NCI-H526 (cell line): ENCODE data around the gene SEMA3G.
A peak's percentile ranks its signal among the peaks of the same experiment; 100 is the strongest.

Experiments used
- DNase-seq, 2 experiments: peaks; one replicate each; lab custom pipeline; 2025; lab: John Stamatoyannopoulos, UW

SEMA3G gene

GRCh38 chr3:52444860-52445793, at the start of gene SEMA3G:
TSS of gene SEMA3G (minus strand) at chr3:52445103. CDS start at chr3:52445027, 76 bp downstream.
- DNase-seq, result peak; percentile 62 to 93

GRCh38 chr3:52494445-52494844, 49.5 kb upstream of the SEMA3G start:
- DNase-seq, result peak in 1 of 2 experiments; percentile 29

- DNase-seq, result no peak
These were observed 48.5 kb upstream of the SEMA3G start for GRCh38 chr3:52493232-52494017.

- DNase-seq, result no peak
These were observed 47.2 kb upstream of the SEMA3G start for GRCh38 chr3:52492059-52492458.

GRCh38 chr3:52490939-52491526, 46.1 kb upstream of the SEMA3G start:
- DNase-seq, result no peak

GRCh38 chr3:52490035-52490938, 45.4 kb upstream of the SEMA3G start:
- DNase-seq, result no peak

- DNase-seq, result no peak
These were observed 44.5 kb upstream of the SEMA3G start for GRCh38 chr3:52489453-52489852.

- DNase-seq, result no peak
These were observed 43.8 kb upstream of the SEMA3G start for GRCh38 chr3:52488746-52489145.

GRCh38 chr3:52487788-52488691, 43.1 kb upstream of the SEMA3G start:
- DNase-seq, result no peak

GRCh38 chr3:52487050-52487787, 42.3 kb upstream of the SEMA3G start:
- DNase-seq, result no peak

GRCh38 chr3:52484680-52485461, 40.0 kb upstream of the SEMA3G start:
- DNase-seq, result no peak

- DNase-seq, result no peak
These were observed 38.9 kb upstream of the SEMA3G start for GRCh38 chr3:52483577-52484381.

GRCh38 chr3:52483081-52483480, 38.2 kb upstream of the SEMA3G start:
- DNase-seq, result no peak

- DNase-seq, result peak in 1 of 2 experiments; percentile 27
These were observed 37.1 kb upstream of the SEMA3G start for GRCh38 chr3:52481819-52482521.

GRCh38 chr3:52480768-52481715, 36.1 kb upstream of the SEMA3G start:
- no peak for DNase-seq
